Activated CD4-positive, alpha-beta T cell treated with anti-CD3 and anti-CD28 coated beads for 36 hours (primary cell): ENCODE data around the gene ALK. TPM values are rescaled to one million over a fixed set of nuclear protein-coding genes. Genes with fewer than 3 reads are reported as not detected.

ENCODE experiments used
- ATAC-seq: fragments of 200-7000 bp; cut with Tn5 transposase; one replicate; pipeline ENCODE4 v1.10.0; 2021; ENCODE audit warnings: mild to moderate bottlenecking, moderate library complexity
- CTCF ChIA-PET: fragments of 350-600 bp; sonication (Branson Sonifier 250); formaldehyde crosslinking; loops from one replicate; lab custom pipeline; 2021; ENCODE audit warnings: antibody characterized with exemption; lab: Charles Lee
- POLR2A ChIA-PET: fragments of 350-600 bp; sonication (Branson Sonifier 250); formaldehyde crosslinking; loops from one replicate; lab custom pipeline; 2021; ENCODE audit warnings: antibody characterized with exemption, inconsistent platforms; lab: Charles Lee
- DNase-seq: peaks from one replicate; pipeline ENCODE4 v3.0.0-alpha.2; 2020
- H3K27ac Mint-ChIP-seq: one replicate; pipeline ENCODE4 v1.8.0; 2021; ENCODE audit warnings: mixed read lengths
- H3K27me3 Mint-ChIP-seq: one replicate; pipeline ENCODE4 v1.8.0; 2021; ENCODE audit warnings: mixed read lengths
- H3K36me3 Mint-ChIP-seq: one replicate; pipeline ENCODE4 v1.8.0; 2021; ENCODE audit warnings: low read depth, mixed read lengths
- H3K4me1 Mint-ChIP-seq: one replicate; pipeline ENCODE4 v1.8.0; 2021; ENCODE audit warnings: mixed read lengths
- H3K4me3 Mint-ChIP-seq: one replicate; pipeline ENCODE4 v1.8.0; 2021; ENCODE audit warnings: mild to moderate bottlenecking, moderate library complexity, mixed read lengths
- H3K9me3 Mint-ChIP-seq: one replicate; pipeline ENCODE4 v1.8.0; 2021; ENCODE audit warnings: low read depth, mixed read lengths
- intact Hi-C, 2 experiments: fragments of 100-400 bp; cut with DNase I in 1 of 2; cut with micrococcal nuclease in 1 of 2; formaldehyde crosslinking; loops; one replicate each; pipeline versions ENCODE4 v1.14.2 to v1.15.1; 2022 to 2024; cut with DNase I, micrococcal nuclease
- total RNA-seq, 2 experiments: library from RNA; stranded (reverse); gene quantifications; one replicate each; pipeline ENCODE4 v1.2.3, GENCODE V29; 2021

Gene ALK
- total RNA-seq, 2 experiments from 2014 or later, result not detected

DNA sequence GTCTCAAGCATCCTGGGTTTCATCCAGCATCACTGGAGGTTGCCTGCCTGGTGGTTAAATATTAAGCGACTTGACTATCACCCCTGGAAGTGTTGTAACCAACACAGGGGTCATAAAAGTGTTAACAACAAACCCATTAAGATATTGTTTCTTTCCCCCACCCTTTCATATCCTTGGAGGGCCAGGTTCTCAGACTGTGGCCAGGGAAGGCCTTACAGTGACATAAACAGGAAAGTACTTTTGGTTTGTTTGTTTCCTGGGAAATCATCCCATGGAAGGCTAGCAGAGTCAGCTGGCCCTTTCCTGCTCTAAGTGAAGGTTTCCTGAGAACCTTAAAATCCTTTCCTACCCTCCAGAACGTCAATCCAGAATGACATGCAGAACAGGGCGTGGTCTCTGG, 645.2 kb downstream of the ALK start:
- ATAC-seq (no peak), DNase-seq (no peak)
- Mint-ChIP-seq H3K4me3 (no peak overlapping the region), H3K9me3 (no peaks in the 10 kb centered on the region), H3K4me1 (no peaks in the 10 kb centered on the region), H3K36me3 (no peaks in the 10 kb centered on the region), H3K27ac (no peak overlapping the region), H3K27me3 (peaks cover 10% of the 10 kb centered on the region)
- intact Hi-C loops, result no loop called here
- ChIA-PET POLR2A (no interaction called here), CTCF (no interaction called here)

DNA sequence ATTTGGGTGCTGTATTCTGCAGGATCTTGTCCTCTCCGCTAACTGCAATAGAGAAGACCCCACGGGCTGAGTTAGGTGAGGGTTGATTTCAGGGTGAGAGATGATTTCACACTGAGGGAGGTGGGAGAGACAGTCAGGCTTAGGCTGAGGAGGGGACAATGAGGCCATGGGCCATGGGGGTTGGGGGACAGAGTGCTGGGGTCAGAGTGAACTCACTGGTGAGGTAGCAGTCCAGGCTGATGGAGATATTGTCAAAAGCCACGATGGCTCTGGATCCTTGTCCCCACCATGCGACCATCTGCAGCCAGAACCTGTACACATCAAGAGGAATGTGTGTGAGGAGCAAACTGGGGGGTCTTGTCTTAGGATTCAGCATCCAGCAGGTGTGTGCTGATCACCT, 646.2 kb downstream of the ALK start:
- no peak overlapping the region for H3K27ac Mint-ChIP-seq
- no peaks in the 10 kb centered on the region for H3K4me1 Mint-ChIP-seq
- H3K36me3 Mint-ChIP-seq, result no peaks in the 10 kb centered on the region
- no peaks in the 10 kb centered on the region for H3K9me3 Mint-ChIP-seq
- ATAC-seq (no peak), DNase-seq (no peak)
- H3K4me3 Mint-ChIP-seq, result no peak overlapping the region
- ChIA-PET CTCF (no interaction called here), POLR2A (no interaction called here)
- H3K27me3 Mint-ChIP-seq, result peaks cover 9% of the 10 kb centered on the region
- intact Hi-C loops, result no loop called here

DNA sequence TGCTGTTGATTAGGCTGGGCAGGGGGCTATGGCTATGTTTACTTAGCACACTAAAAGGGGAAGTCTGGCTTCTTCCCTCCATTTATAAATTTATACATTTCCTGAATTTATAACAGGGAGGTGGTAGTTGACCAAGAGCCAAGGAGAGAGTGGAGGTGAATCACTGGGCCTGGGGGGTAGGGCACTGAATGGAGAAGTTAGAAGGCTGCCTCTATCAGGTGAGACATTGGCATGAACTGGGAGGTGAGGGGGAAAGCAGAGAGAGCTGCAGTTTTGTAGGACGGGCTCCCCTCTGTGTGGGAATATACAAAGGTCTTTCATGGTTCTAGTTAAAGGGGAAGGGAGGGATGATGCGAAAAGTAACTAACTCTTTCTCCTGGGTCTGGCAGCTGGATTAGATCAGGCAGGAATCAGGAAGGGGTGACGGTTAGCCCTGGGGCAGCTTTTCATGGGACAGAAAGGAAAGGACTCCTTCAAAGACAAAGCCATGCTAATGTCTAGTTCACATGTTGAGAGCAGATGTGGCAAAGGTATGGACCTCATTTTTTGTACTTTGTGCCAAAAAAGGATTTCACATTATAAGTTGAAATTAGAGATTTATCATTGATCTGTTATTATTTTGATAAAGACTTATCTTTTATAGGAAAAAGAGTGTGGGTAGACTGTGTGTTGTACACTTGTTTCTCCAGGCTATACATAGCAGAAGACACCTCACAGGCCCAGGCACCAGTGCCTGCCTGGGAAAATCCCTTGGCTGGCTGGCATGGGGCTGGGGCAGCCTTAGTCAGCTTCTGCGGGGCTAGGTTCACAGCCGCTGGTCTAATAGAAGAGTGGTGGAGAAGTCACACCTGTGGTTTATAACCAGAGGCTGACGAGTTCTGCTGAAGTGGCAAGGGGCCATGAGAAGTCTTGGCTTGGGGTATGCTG, 647.4 kb downstream of the ALK start:
- no peaks in the 10 kb centered on the region for H3K4me1 Mint-ChIP-seq
- CTCF ChIA-PET, result interaction anchor here (0.6 to 1.1 kb wide), 2 partner anchors 35 to 85 kb away, joined by 3 read pairs; no protein-coding TSS in a partner anchor
- no peak for DNase-seq

DNA sequence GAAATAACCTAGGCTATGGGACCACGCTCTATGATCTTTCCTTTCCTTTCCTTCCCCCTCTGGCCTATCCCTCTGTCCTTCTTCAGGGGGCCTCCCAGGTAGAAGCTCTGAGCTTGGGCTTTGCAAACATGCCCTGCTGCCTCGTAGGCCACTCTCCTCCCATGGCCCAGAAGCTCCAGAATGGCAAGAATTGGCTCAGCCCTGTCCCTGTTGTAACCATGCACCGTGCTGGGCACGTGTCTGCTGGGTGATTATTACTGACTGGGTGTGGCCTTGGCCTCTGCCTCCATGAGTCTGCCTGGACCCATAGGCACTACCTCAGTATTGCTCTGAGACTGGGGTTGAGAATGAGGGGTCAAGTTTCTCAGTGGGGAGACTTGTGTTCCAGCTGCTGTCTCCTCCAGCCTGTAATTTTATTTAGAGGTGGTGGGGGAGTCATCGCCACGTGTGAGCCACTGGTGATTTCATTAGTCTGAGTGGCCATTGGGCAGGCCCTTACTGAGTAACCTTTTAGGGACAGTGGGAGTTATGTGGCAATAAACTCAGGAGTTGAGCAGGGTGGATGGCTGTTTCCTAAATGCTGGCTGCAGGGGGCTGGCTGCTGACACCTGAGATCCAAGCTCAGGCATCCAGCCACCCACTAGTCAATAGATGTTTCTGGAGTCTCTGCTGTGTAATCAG, 648.2 kb downstream of the ALK start:
- ChIA-PET CTCF (no interaction called here), POLR2A (interaction anchor here (0.7 kb wide), 1 partner anchor 63 kb away, joined by 3 read pairs; no protein-coding TSS in a partner anchor)
- Mint-ChIP-seq H3K9me3 (no peaks in the 10 kb centered on the region), H3K27ac (no peak overlapping the region), H3K36me3 (no peaks in the 10 kb centered on the region), H3K4me3 (no peak overlapping the region), H3K4me1 (no peaks in the 10 kb centered on the region), H3K27me3 (peaks cover 4% of the 10 kb centered on the region)
- no peak for DNase-seq
- no peak for ATAC-seq
- intact Hi-C loops, result no loop called here

More for the DNA sequence above, 647.4 kb downstream of the ALK start:
- ATAC-seq, result no peak
- H3K4me3 Mint-ChIP-seq, result no peak overlapping the region
- no peaks in the 10 kb centered on the region for H3K36me3 Mint-ChIP-seq
- no peak overlapping the region for H3K27ac Mint-ChIP-seq
- H3K9me3 Mint-ChIP-seq, result no peaks in the 10 kb centered on the region
- peaks cover 4% of the 10 kb centered on the region for H3K27me3 Mint-ChIP-seq
- intact Hi-C loops, result no loop called here
- POLR2A ChIA-PET, result interaction anchor here (0.7 kb wide), 1 partner anchor 64 kb away, joined by 4 read pairs; no protein-coding TSS in a partner anchor

DNA sequence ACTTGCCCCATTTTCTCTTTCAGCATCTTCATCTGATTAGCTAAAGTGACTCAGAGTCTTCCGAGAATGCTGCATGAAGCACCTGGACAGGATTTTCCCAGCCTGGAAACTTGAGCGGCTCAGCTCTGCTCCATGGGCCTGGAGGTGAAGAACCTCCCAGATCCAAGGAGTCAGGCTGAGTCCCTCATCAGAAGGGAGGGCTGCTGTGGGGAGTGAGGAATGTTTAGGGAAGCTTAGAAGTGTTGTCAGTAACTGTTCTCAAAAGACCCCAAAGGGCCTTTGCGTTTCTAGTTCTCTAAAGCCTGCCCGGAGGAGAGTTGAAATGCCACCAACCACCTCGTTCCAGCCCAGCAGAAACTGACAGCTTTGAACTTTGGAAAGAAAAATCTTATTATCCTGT, 649.1 kb downstream of the ALK start:
- Mint-ChIP-seq H3K4me3 (no peak overlapping the region), H3K9me3 (no peaks in the 10 kb centered on the region), H3K4me1 (no peaks in the 10 kb centered on the region), H3K27me3 (peaks cover 5% of the 10 kb centered on the region), H3K36me3 (no peaks in the 10 kb centered on the region), H3K27ac (no peak overlapping the region)
- POLR2A ChIA-PET, result interaction anchor here (0.6 kb wide), 1 partner anchor 1890 kb away, joined by 3 read pairs; no protein-coding TSS in a partner anchor
- DNase-seq (no peak), ATAC-seq (no peak)
- intact Hi-C loops, result no loop called here
- CTCF ChIA-PET, result no interaction called here

DNA sequence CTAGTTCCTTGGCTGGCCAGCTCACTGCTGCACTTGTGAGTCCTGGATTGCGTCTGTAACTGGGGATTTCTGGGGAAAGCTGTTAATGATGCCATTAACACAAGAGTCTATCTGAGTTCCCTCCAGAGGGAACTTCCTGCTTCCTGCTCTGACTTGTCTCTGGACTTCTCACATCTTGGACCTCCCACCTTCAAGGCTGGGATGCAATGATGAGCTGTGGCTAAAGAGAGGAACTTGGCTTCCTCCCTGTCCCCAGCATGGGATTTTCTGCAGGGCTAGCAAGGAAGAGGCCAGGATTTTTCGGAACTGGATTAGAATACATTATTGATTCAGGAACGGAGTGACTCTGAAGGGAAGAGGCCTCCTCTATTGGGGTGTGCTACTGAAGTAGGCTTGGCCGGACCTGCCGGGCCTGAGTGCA, 650.7 kb downstream of the ALK start:
- Mint-ChIP-seq H3K4me1 (no peaks in the 10 kb centered on the region), H3K27me3 (peaks cover 5% of the 10 kb centered on the region), H3K9me3 (no peaks in the 10 kb centered on the region), H3K4me3 (no peak overlapping the region), H3K27ac (no peak overlapping the region), H3K36me3 (no peaks in the 10 kb centered on the region)
- DNase-seq (no peak), ATAC-seq (no peak)
- ChIA-PET CTCF (no interaction called here), POLR2A (no interaction called here)
- intact Hi-C loops, result no loop called here

DNA sequence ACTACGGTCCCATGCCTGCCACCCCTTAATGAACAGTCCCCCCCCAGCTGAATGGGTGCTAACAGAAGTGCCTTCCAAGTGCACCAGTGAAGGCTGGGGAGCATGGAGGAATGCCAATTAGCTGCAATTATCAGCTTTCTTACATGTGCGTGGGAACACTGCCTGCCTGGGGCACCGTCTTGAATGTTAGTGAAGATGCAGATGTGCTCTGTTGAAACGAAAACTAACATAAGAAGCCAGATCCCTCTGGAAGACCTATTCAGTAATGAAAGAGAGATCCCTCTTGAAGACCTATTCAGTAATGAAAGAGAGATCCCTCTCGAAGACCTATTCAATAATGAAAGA, 651.6 kb downstream of the ALK start:
- DNase-seq, result no peak
- Mint-ChIP-seq H3K4me1 (no peaks in the 10 kb centered on the region), H3K9me3 (no peaks in the 10 kb centered on the region), H3K36me3 (no peaks in the 10 kb centered on the region), H3K27ac (no peak overlapping the region), H3K4me3 (no peak overlapping the region), H3K27me3 (peaks cover 5% of the 10 kb centered on the region)
- no peak for ATAC-seq
- ChIA-PET POLR2A (no interaction called here), CTCF (interaction anchor here (0.6 kb wide), 1 partner anchor 272 kb away, joined by 3 read pairs; no protein-coding TSS in a partner anchor)
- intact Hi-C loops, result no loop called here

DNA sequence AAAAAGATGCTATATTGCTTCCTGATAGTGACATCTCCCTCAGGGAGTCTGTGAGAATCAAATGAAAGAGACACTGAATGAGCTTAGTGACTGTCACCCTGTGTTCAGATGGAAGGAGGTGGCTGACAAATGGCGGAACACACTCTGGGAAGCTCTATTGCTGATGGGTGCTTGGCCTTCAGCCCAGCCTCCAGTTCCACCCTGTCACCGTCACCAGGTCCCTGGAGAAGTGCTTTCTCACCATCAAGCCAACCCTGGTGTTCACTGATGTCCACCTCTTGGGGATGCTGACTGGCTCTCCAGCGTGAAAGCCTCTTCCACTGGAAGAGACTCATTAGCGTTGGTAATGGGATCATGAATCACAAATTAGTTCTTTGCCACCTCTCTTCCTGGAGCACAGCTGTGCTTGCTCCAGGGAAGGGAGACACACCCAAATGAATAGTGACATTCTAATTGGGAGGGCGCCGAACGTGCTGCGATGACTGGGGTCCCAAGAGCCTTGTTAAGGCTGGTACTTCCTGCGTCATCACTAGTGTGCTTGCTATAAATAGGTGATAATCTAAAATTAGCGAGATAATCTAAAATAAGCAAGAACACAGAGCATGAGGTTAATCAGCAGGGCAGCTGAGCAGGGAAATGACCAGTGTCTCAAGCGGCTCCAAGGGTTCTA, 652.2 kb downstream of the ALK start:
- intact Hi-C loops, result no loop called here
- ATAC-seq, result no peak
- Mint-ChIP-seq H3K9me3 (no peaks in the 10 kb centered on the region), H3K4me3 (no peak overlapping the region), H3K27ac (no peak overlapping the region), H3K36me3 (no peaks in the 10 kb centered on the region), H3K27me3 (peaks cover 3% of the 10 kb centered on the region), H3K4me1 (no peaks in the 10 kb centered on the region)
- no peak for DNase-seq
- CTCF ChIA-PET, result interaction anchor here (0.6 kb wide), 1 partner anchor 273 kb away, joined by 3 read pairs; no protein-coding TSS in a partner anchor
- POLR2A ChIA-PET, result no interaction called here

DNA sequence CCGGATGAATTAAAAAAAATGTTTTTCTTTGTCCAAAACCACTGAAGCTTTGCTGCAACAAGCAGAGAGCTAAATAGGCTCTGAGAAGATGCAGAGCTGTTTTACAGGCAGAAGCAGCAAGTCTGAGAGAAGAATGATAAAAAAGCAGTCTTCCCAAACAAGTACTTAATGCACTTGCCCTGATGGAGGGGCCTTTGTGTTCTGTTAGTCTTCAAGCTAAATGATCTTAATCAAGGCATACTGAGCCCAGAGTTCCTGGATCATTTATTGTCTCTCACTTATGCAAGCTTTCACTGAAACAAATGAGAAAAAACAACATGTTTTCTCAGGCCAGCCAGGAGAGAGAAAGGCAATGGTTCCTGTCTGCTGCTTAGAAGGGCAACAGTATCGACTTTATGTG, 653.7 kb downstream of the ALK start:
- Mint-ChIP-seq H3K27me3 (peaks cover 6% of the 10 kb centered on the region), H3K27ac (no peak overlapping the region), H3K36me3 (no peaks in the 10 kb centered on the region), H3K4me3 (no peak overlapping the region), H3K4me1 (no peaks in the 10 kb centered on the region), H3K9me3 (no peaks in the 10 kb centered on the region)
- intact Hi-C loops, result no loop called here
- DNase-seq (no peak), ATAC-seq (no peak)
- CTCF ChIA-PET, result interaction anchor here (0.6 kb wide), 1 partner anchor 377 kb away, joined by 3 read pairs; no protein-coding TSS in a partner anchor
- POLR2A ChIA-PET, result no interaction called here

DNA sequence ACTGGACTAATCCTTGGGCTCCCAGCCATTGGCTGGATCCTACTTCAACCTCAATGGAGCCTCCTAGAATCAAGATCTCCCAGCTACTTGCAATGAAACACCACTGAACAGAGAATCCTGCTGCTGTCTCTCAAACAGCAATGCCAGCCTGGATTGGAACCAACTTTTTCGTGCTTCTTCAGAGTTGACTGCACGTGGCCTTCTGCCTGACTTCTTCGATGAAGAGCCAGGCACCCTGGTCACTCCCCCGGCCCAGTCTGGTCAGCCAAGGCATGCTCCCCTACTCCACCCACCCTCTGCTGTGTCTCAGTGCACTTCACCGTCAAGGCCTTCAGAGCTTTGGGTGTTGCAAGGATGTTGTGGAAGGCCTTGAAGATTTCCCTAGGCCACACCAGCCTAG, 657.5 kb downstream of the ALK start:
- ChIA-PET POLR2A (no interaction called here), CTCF (no interaction called here)
- Mint-ChIP-seq H3K4me3 (no peak overlapping the region), H3K27me3 (peaks cover 21% of the 10 kb centered on the region), H3K4me1 (no peaks in the 10 kb centered on the region), H3K27ac (no peak overlapping the region), H3K36me3 (no peaks in the 10 kb centered on the region), H3K9me3 (no peaks in the 10 kb centered on the region)
- intact Hi-C loops, result no loop called here
- no peak for DNase-seq
- ATAC-seq, result no peak

DNA sequence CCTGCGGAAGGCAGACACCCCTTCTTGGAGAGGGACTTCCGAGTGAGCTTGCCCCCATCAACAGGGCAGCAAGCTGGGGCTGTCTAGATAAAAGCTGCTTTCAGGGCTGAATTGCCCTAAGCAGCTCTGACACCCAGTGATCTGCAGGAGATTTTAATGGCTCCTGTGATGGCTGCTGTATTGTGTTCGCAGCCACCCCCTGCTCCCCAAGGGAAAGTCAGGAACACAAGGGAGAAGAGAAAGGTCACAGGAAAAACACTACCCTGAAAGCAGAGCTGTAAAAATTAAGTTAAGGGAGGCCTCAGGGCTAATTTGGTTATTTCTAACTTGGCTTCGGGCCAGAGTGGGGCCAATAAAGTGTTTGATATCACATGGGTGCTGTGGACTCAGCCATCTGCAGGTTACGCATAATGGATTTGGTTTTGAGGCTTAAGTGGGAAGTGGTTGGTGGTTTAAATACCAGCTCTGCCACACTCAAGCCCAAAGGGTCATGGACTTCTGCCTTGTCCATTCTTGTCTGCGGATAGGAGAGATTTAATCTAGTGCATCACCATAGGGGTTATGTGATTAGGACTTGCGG, 658.6 kb downstream of the ALK start:
- H3K36me3 Mint-ChIP-seq, result no peaks in the 10 kb centered on the region
- H3K4me1 Mint-ChIP-seq, result no peaks in the 10 kb centered on the region
- ATAC-seq, result no peak
- DNase-seq, result no peak
- ChIA-PET POLR2A (no interaction called here), CTCF (no interaction called here)
- H3K27me3 Mint-ChIP-seq, result peaks cover 23% of the 10 kb centered on the region
- intact Hi-C loops, result no loop called here
- no peak overlapping the region for H3K27ac Mint-ChIP-seq
- H3K4me3 Mint-ChIP-seq, result no peak overlapping the region
- no peaks in the 10 kb centered on the region for H3K9me3 Mint-ChIP-seq
